GM20431 (cell line): ENCODE measurements around the gene NEMP2.

Experiments used
- in situ Hi-C: fragments of 300-500 bp; cut with MseI, MboI; formaldehyde crosslinking; loops from one replicate; pipeline ENCODE4 v1.15.0; 2020; ENCODE audit warnings: low sequenced_read_pairs; ENCODE audit not compliant: unreplicated experiment

The NEMP2 gene

GRCh38 chr2:190462181-190462580 is 72.3 kb downstream of the NEMP2 start:
- in situ Hi-C loops: no loop called here

- in situ Hi-C loops: no loop called here
These were observed 74.0 kb downstream of the NEMP2 start for GRCh38 chr2:190460487-190460886.

GRCh38 chr2:190459881-190460280 is 74.6 kb downstream of the NEMP2 start:
- in situ Hi-C loops: no loop called here

GRCh38 chr2:190458352-190459107 is 76.0 kb downstream of the NEMP2 start:
- in situ Hi-C loops: no loop called here

GRCh38 chr2:190457256-190457655 is 77.3 kb downstream of the NEMP2 start:
- in situ Hi-C loops: no loop called here

- in situ Hi-C loops: no loop called here
These were observed 77.7 kb downstream of the NEMP2 start for GRCh38 chr2:190456833-190457232.

GRCh38 chr2:190455358-190456095 is 79.0 kb downstream of the NEMP2 start:
- in situ Hi-C loops: no loop called here

GRCh38 chr2:190454795-190455194 is 79.7 kb downstream of the NEMP2 start:
- in situ Hi-C loops: no loop called here
